Stimulated activated CD8-positive, alpha-beta memory T cell treated with anti-CD3 and anti-CD28 coated beads, Interleukin-7, amount 100 ng/mL, for 4 hours (primary cell): ENCODE data around the gene SMC1A.
"Not testable (repeated sequence)": the region's sequence is repeated elsewhere in the genome, so short reads cannot be mapped to it uniquely, and the experiment has no call there.

Source experiments
- DNase-seq, 2 donors: peaks; one replicate each; pipeline ENCODE4 v3.0.0-alpha.2; 2020; ENCODE audit warnings: low read depth in 2 of 2

SMC1A gene

GRCh38 chrX:53422086-53422860 is at the start of gene SMC1A:
TSS of gene SMC1A (minus strand) at chrX:53422654. CDS start at chrX:53422600, 54 bp downstream.
- peak; percentile 93 to 96 for DNase-seq

GRCh38 chrX:53471346-53471745 is 48.9 kb upstream of the SMC1A start:
- DNase-seq, result no peak

GRCh38 chrX:53468659-53469058 is 46.2 kb upstream of the SMC1A start:
- not testable (repeated sequence) for DNase-seq

- no peak for DNase-seq
These were observed 35.6 kb upstream of the SMC1A start for GRCh38 chrX:53458082-53458481.

- no peak for DNase-seq
These were observed 33.8 kb upstream of the SMC1A start for GRCh38 chrX:53456254-53456653.

GRCh38 chrX:53452812-53453211 is 30.4 kb upstream of the SMC1A start:
- no peak for DNase-seq

- DNase-seq, result no peak
These were observed 27.2 kb upstream of the SMC1A start for GRCh38 chrX:53449632-53450031.

- no peak for DNase-seq
These were observed 25.0 kb upstream of the SMC1A start for GRCh38 chrX:53447441-53447840.

GRCh38 chrX:53445977-53446376 is 23.5 kb upstream of the SMC1A start:
- DNase-seq, result no peak

- no peak for DNase-seq
These were observed 19.8 kb upstream of the SMC1A start for GRCh38 chrX:53442322-53442631.

GRCh38 chrX:53441531-53442321 is 19.3 kb upstream of the SMC1A start:
- DNase-seq, result peak; percentile 36 to 64

GRCh38 chrX:53440621-53441517 is 18.4 kb upstream of the SMC1A start:
- DNase-seq, result no peak

- DNase-seq, result no peak
These were observed 17.6 kb upstream of the SMC1A start for GRCh38 chrX:53440101-53440500.

- DNase-seq, result no peak
These were observed 16.4 kb upstream of the SMC1A start for GRCh38 chrX:53438832-53439230.

GRCh38 chrX:53438174-53438831 is 15.8 kb upstream of the SMC1A start:
- no peak for DNase-seq

GRCh38 chrX:53437206-53437605 is 14.8 kb upstream of the SMC1A start:
- DNase-seq, result no peak

GRCh38 chrX:53435997-53436396 is 13.5 kb upstream of the SMC1A start:
- peak in 1 of 2 donors; percentile 41 for DNase-seq

- DNase-seq, result peak; percentile 66 to 84
These were observed 11.5 kb upstream of the SMC1A start, which contains the start of gene HSD17B10 for GRCh38 chrX:53433651-53434639. TSS of gene HSD17B10 (minus strand) at chrX:53434370. CDS start at chrX:53434345, 25 bp downstream.

- DNase-seq, result no peak
These were observed 7.8 kb upstream of the SMC1A start for GRCh38 chrX:53430231-53430630.

- DNase-seq, result no peak
These were observed 7.3 kb upstream of the SMC1A start for GRCh38 chrX:53429755-53430154.
